ENCODE results near the gene ADGRD1. TPM values are rescaled to one million over a fixed set of nuclear protein-coding genes. Genes with fewer than 3 reads are reported as not detected.

The ADGRD1 gene
- total and polyA plus RNA-seq, 2 of the 8 experiments (the other 6 are each of a cell fraction or from before 2014, with no cell fraction given) = 0.36 to 0.48 TPM

DNA sequence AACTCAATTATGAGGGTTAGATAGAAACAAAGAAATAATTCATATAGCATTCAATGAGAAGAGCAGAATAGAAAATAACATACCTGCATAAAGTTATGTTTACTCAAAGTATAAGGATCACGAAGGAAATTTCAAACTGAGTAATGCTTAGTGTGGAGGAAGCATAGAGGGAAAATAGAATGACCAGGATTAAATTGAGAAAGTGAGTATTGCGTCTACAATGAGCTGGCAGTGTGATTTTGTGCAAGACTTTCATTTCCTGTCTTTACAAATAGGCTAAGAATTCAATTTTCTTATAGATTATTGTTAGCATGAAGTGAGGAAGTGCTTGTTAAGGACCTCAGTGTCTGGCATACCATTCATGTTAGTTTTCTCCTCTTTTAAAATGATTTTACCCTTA, 12.0 kb downstream of the ADGRD1 start:
- H3K14ac ChIP-seq (ENCODE audit: insufficient read length) = no peak overlapping the region
- 86% methylated on average over 2 of the region's 2 CpGs; no CpG with 5 or more reads in 1 of the 2 experiments for WGBS, 2 experiments (ENCODE audit: extremely low coverage in 1 of 2, insufficient coverage in 1 of 2, insufficient read length in 1 of 2, insufficient replicate concordance in 2 of 2, low coverage in 1 of 2, low lambda C conversion rate in 2 of 2, missing lambda C conversion rate in 1 of 2)
- H2BK15ac ChIP-seq (ENCODE audit: low read length) = no peak overlapping the region
- H2BK12ac ChIP-seq (ENCODE audit: low read depth, low read length) = no peak overlapping the region
- H3K9ac ChIP-seq (replicated peaks in 1 of 4; ENCODE audit: extremely low read depth in 1 of 4, low read depth in 3 of 4, low read length in 3 of 4) = no peak overlapping the region
- FAIRE-seq (no peak), DNase-seq (ENCODE audit: low read depth in 1 of 2, low spot score in 2 of 2) (no peak)
- H3K36me3 ChIP-seq (ENCODE audit: control insufficient read depth in 2 of 4, insufficient read depth in 4 of 4, low read length in 3 of 4) = no peaks in the 10 kb centered on the region
- ChIA-PET CTCF (ENCODE audit: partially characterized antibody) (no interaction called here), POLR2A (ENCODE audit: partially characterized antibody) (no interaction called here)
- no peaks in the 10 kb centered on the region for H3K79me2 ChIP-seq (ENCODE audit: control insufficient read depth in 1 of 2, insufficient read depth in 2 of 2, low read length in 2 of 2)
- H4K20me1 ChIP-seq (replicated peaks in 1 of 2; ENCODE audit: control insufficient read depth in 1 of 2, insufficient read depth in 2 of 2, low read length in 2 of 2) = no peaks in the 10 kb centered on the region
- H2BK120ac ChIP-seq (replicated peaks; ENCODE audit: low read depth, low read length) = no peak overlapping the region
- no peak overlapping the region for H4K5ac ChIP-seq (ENCODE audit: insufficient read length, low read depth, low read length)
- no peak overlapping the region for H3K4me3 ChIP-seq (ENCODE audit: extremely low read depth in 1 of 4, insufficient read depth in 2 of 4, low read depth in 3 of 4, low read length in 4 of 4)
- H2AK5ac ChIP-seq (ENCODE audit: low read depth, low read length) = no peak overlapping the region
- H2AFZ ChIP-seq (ENCODE audit: low read length) = no peak overlapping the region
- H3K23me2 ChIP-seq (ENCODE audit: low read depth, low read length) = no peaks in the 10 kb centered on the region
- no peak overlapping the region for H4K8ac ChIP-seq (ENCODE audit: extremely low read depth, insufficient read depth, low read length)
- H3K56ac ChIP-seq (replicated peaks; ENCODE audit: insufficient read length, low read depth, low read length) = no peak overlapping the region
- no peak overlapping the region for H3K23ac ChIP-seq (ENCODE audit: insufficient read length)
- no peak overlapping the region for H2BK5ac ChIP-seq (ENCODE audit: low read depth, low read length)
- no peak overlapping the region for H4K91ac ChIP-seq (replicated peaks; ENCODE audit: insufficient read length, low read length)
- no peak overlapping the region for H3K4me2 ChIP-seq (ENCODE audit: insufficient read depth in 1 of 2, low read depth in 2 of 2, low read length in 2 of 2)
- no peaks in the 10 kb centered on the region for H3K79me1 ChIP-seq (ENCODE audit: low read depth, low read length)
- no peak overlapping the region for H3K27ac ChIP-seq (ENCODE audit: low read depth, low read length)
- TF ChIP-seq CBX8 (IDR thresholded peaks at IDR 0.05; ENCODE audit: borderline replicate concordance, low read depth, low read length) (no peak), EZH2 (IDR thresholded peaks at IDR 0.05; ENCODE audit: low read depth, low read length, severe bottlenecking) (no peak), TCF12 (IDR thresholded peaks at IDR 0.05; ENCODE audit: low read depth, low read length) (no peak)
- no peaks in the 10 kb centered on the region for H3K27me3 ChIP-seq (replicated peaks in 1 of 4; ENCODE audit: control insufficient read depth in 3 of 4, extremely low read depth in 1 of 4, insufficient read depth in 3 of 4, low read length in 3 of 4)
- H3K4ac ChIP-seq (replicated peaks; ENCODE audit: insufficient read length, low read depth, low read length) = no peak overlapping the region
- no peaks in the 10 kb centered on the region for H3K4me1 ChIP-seq (replicated peaks in 1 of 4; ENCODE audit: control insufficient read depth in 3 of 4, insufficient read depth in 4 of 4, low read length in 3 of 4)
- H2BK20ac ChIP-seq (ENCODE audit: low read length) = no peak overlapping the region
- no peak overlapping the region for H3K18ac ChIP-seq (ENCODE audit: extremely low read depth, low read length)
- H3K9me3 ChIP-seq (ENCODE audit: insufficient read depth in 2 of 2, low read depth in 1 of 2, low read length in 1 of 2) = no peaks in the 10 kb centered on the region

All from H1 (cell line).